KOPT-K1 (cell line): ENCODE measurements around the gene RTF1.

Source experiments
- H3K27ac ChIP-seq: fragments of 200-600 bp; sonication (generic); 2 replicates; pipeline ENCODE4 v1.5.1; 2016; ENCODE audit warnings: antibody characterized with exemption, mild to moderate bottlenecking, low read depth, low read length; ENCODE audit not compliant: poor library complexity, severe bottlenecking
- H3K36me3 ChIP-seq: fragments of 200-600 bp; sonication (generic); 2 replicates; pipeline ENCODE4 v1.5.1; 2017; ENCODE audit warnings: antibody characterized with exemption, mild to moderate bottlenecking, low read length, moderate library complexity; ENCODE audit not compliant: insufficient read depth
- H3K9me3 ChIP-seq: fragments of 200-600 bp; sonication (generic); 2 replicates; pipeline ENCODE4 v1.5.1; 2017; ENCODE audit warnings: antibody characterized with exemption, low read length, mild to moderate bottlenecking; ENCODE audit not compliant: insufficient read depth, poor library complexity, severe bottlenecking

RTF1 gene

GRCh38 chr15:41523097-41523496 lies 106.2 kb downstream of the RTF1 start:
- Histone ChIP-seq H3K36me3 (peaks cover 43% of the 10 kb centered on the region), H3K9me3 (no peaks in the 10 kb centered on the region)

GRCh38 chr15:41530363-41530956 lies 113.6 kb downstream of the RTF1 start:
- Histone ChIP-seq H3K9me3 (no peaks in the 10 kb centered on the region), H3K36me3 (peaks cover 82% of the 10 kb centered on the region), H3K27ac (no peak overlapping the region)

More at GRCh38 chr15:41523097-41523496, 106.2 kb downstream of the RTF1 start:
- H3K27ac ChIP-seq: no peak overlapping the region
